ENCODE results near the gene GM2A.

Gene GM2A

GRCh38 chr5:151252762-151253604 lies at the start of gene GM2A:
GM2A (plus strand) TSS chr5:151253185; CDS start chr5:151253217, 32 bp downstream.
- H3K4me1 ChIP-seq = peaks cover 55 to 70% (median 65%) of the 10 kb centered on the region in 10 experiments
- H3K27ac ChIP-seq = peak within 1 kb of the TSS; percentile 68 to 91 (median 85)
- peak within 1 kb of the TSS; percentile 71 to 84 (median 77) for H3K4me3 ChIP-seq

GRCh38 chr5:151204051-151204450 lies 48.9 kb upstream of the GM2A start:
- Histone ChIP-seq H3K27ac (no peak overlapping the region), H3K4me3 (no peak overlapping the region), H3K27me3 (no peaks in the 10 kb centered on the region), H3K4me2 (no peak overlapping the region), H3K9ac (no peak overlapping the region), H3K4me1 (peaks cover 25 to 51% (median 44%) of the 10 kb centered on the region in 10 experiments), H4K20me1 (peaks cover 0 to 32% (median 13%) of the 10 kb centered on the region in 11 experiments; a peak in 13 of 22 replicates), H3K9me3 (replicated peaks in 1 of 11) (no peaks in the 10 kb centered on the region), H3K36me3 (peaks cover 58 to 79% (median 67%) of the 10 kb centered on the region in 11 experiments)
- no peak for TF ChIP-seq Cebpa-rat (IDR thresholded peaks at IDR 0.05)

More at GRCh38 chr5:151252762-151253604, at the start of gene GM2A:
- Histone ChIP-seq H3K27me3 (no peaks in the 10 kb centered on the region), H3K36me3 (peaks cover 0 to 6% (median 0%) of the 10 kb centered on the region in 11 experiments; a peak in 1 of 22 replicates), H3K9ac (peak within 1 kb of the TSS; percentile 74 to 86 (median 83)), H3K9me3 (replicated peaks in 1 of 11) (no peaks in the 10 kb centered on the region), H3K4me2 (peak within 1 kb of the TSS; percentile 89 to 99 (median 98)), H4K20me1 (peaks cover 0 to 21% (median 0%) of the 10 kb centered on the region in 11 experiments; a peak in 3 of 22 replicates)
- peak in 1 of 11 experiments; percentile 17; a peak in 2 of 22 replicates for TF ChIP-seq Cebpa-rat (IDR thresholded peaks at IDR 0.05)

DNA sequence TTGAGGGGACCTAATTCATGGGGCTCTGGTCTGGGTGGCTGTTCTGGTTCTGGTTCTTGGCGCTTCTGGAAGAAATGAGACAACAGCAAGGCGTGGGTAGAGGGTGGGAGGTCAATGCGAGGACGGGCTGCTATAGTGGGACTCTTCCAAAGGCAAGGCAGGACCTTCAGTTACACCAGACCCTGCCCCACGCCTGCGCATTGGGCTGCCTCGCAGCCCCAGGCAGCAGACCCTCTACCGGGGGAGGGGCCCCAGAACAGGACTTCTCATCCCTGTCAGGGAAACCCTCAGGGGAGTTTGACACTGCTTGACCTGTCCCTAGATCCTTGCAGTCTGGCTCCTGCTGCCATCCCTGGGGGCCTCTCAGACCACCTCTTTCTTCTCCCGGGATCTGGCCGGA lies 47.6 kb upstream of the GM2A start:
- no peak overlapping the region for H3K9ac ChIP-seq
- peak overlapping the region in 4 of 11 experiments; percentile 4 to 29 (median 14); a peak in 2 of 22 replicates for H3K27ac ChIP-seq
- peaks cover 0 to 32% (median 16%) of the 10 kb centered on the region in 11 experiments; a peak in 13 of 22 replicates for H4K20me1 ChIP-seq
- H3K27me3 ChIP-seq = no peaks in the 10 kb centered on the region
- no peak for TF ChIP-seq Cebpa-rat (IDR thresholded peaks at IDR 0.05)
- H3K4me1 ChIP-seq = peaks cover 33 to 65% (median 57%) of the 10 kb centered on the region in 10 experiments
- H3K4me2 ChIP-seq = peak overlapping the region in 1 of 11 experiments; percentile 17; a peak in 1 of 22 replicates
- no peaks in the 10 kb centered on the region for H3K9me3 ChIP-seq (replicated peaks in 1 of 11)
- H3K36me3 ChIP-seq = peaks cover 44 to 76% (median 53%) of the 10 kb centered on the region in 11 experiments
- H3K4me3 ChIP-seq = no peak overlapping the region

GRCh38 chr5:151208481-151208914 lies 44.5 kb upstream of the GM2A start:
- peak overlapping the region; percentile 40 to 95 (median 66) for H3K4me2 ChIP-seq
- no peaks in the 10 kb centered on the region for H3K27me3 ChIP-seq
- H3K4me1 ChIP-seq = peaks cover 53 to 84% (median 75%) of the 10 kb centered on the region in 10 experiments

GRCh38 chr5:151212406-151212798 lies 40.6 kb upstream of the GM2A start:
- no peaks in the 10 kb centered on the region for H3K9me3 ChIP-seq (replicated peaks in 1 of 11)
- H3K36me3 ChIP-seq = peaks cover 0 to 42% (median 11%) of the 10 kb centered on the region in 11 experiments; a peak in 11 of 22 replicates
- H3K27me3 ChIP-seq = no peaks in the 10 kb centered on the region
- H3K4me2 ChIP-seq = peak overlapping the region; percentile 86 to 99 (median 95)
- peak overlapping the region; percentile 36 to 88 (median 83); a peak in 19 of 22 replicates for H3K9ac ChIP-seq
- no peak for TF ChIP-seq Cebpa-rat (IDR thresholded peaks at IDR 0.05)
- H3K4me3 ChIP-seq = peak overlapping the region in 8 of 10 experiments; percentile 37 to 62 (median 54); a peak in 16 of 20 replicates
- peaks cover 0 to 12% (median 0%) of the 10 kb centered on the region in 11 experiments; a peak in 3 of 22 replicates for H4K20me1 ChIP-seq
- peaks cover 89 to 99% (median 97%) of the 10 kb centered on the region in 10 experiments for H3K4me1 ChIP-seq
- H3K27ac ChIP-seq = peak overlapping the region in 10 of 11 experiments; percentile 85 to 98 (median 94); a peak in 20 of 22 replicates

More at GRCh38 chr5:151208481-151208914, 44.5 kb upstream of the GM2A start:
- Histone ChIP-seq H4K20me1 (peaks cover 0 to 25% (median 11%) of the 10 kb centered on the region in 11 experiments; a peak in 11 of 22 replicates), H3K36me3 (peaks cover 17 to 50% (median 26%) of the 10 kb centered on the region in 11 experiments), H3K9me3 (replicated peaks in 1 of 11) (no peaks in the 10 kb centered on the region), H3K4me3 (peak overlapping the region in 1 of 10 experiments; percentile 39; a peak in 1 of 20 replicates), H3K9ac (peak overlapping the region in 8 of 11 experiments; percentile 2 to 56 (median 20); a peak in 9 of 22 replicates), H3K27ac (peak overlapping the region; percentile 4 to 79 (median 61))
- TF ChIP-seq Cebpa-rat (IDR thresholded peaks at IDR 0.05) = no peak

DNA sequence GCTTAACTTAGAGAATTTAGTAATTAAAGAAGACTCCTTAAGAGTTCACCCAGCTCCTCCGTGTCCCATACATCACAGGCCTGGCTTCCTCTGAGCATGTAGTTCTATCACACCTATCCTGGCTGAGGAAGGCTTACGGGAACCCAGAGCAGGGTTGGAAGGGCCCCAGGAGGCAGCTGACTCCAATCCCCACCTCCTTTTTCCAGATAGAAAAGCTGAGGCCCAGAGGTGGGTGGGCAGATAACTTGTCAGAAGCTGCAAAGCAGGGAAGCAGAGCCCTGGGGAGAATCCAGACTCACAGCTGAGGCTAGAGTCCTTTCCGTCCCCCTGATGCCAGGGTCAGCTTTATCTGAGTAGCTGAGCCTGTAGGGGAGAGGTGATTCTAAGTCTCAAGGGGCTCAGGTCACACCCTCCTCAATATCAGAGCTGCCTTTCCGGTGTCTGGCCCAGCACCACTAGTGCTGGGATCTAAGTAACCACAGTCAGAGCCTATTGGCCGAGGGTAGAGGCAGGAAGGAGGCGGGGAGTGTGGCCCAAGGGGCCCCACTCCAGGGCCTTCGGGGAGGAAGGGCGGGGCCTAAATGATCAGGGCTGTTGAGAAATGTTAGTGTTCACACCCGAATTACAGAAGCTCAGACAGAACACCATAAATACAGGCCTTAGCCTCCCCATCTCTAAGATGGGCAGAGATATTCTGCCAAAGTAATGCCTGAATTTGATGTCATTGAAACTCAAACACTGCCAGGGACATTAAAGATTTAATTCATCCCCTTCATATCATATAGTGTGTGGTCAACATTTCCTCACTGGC lies 39.0 kb upstream of the GM2A start:
- H3K4me3 ChIP-seq = peak overlapping the region; percentile 35 to 62 (median 54); a peak in 19 of 20 replicates
- peaks cover 90 to 99% (median 97%) of the 10 kb centered on the region in 10 experiments for H3K4me1 ChIP-seq
- H3K9me3 ChIP-seq (replicated peaks in 1 of 11) = no peaks in the 10 kb centered on the region
- H3K4me2 ChIP-seq = peak overlapping the region; percentile 86 to 99 (median 95)
- peaks cover 0 to 3% (median 0%) of the 10 kb centered on the region in 11 experiments; a peak in 2 of 22 replicates for H4K20me1 ChIP-seq
- TF ChIP-seq Cebpa-rat (IDR thresholded peaks at IDR 0.05) = peak in 8 of 11 experiments; percentile 28 to 86 (median 56); a peak in 11 of 22 replicates
- H3K27ac ChIP-seq = peak overlapping the region; percentile 76 to 98 (median 93)
- H3K9ac ChIP-seq = peak overlapping the region; percentile 77 to 88 (median 83)
- H3K27me3 ChIP-seq = no peaks in the 10 kb centered on the region
- H3K36me3 ChIP-seq = peaks cover 0 to 47% (median 14%) of the 10 kb centered on the region in 11 experiments; a peak in 11 of 22 replicates

- H3K27me3 ChIP-seq = no peaks in the 10 kb centered on the region
- peak overlapping the region in 8 of 10 experiments; percentile 35 to 57 (median 49); a peak in 15 of 20 replicates for H3K4me3 ChIP-seq
- peak; percentile 62 to 92 (median 83) for TF ChIP-seq Cebpa-rat (IDR thresholded peaks at IDR 0.05)
- peak overlapping the region; percentile 86 to 99 (median 95) for H3K4me2 ChIP-seq
- peaks cover 0 to 49% (median 14%) of the 10 kb centered on the region in 11 experiments; a peak in 11 of 22 replicates for H3K36me3 ChIP-seq
- H3K4me1 ChIP-seq = peaks cover 92 to 99% (median 98%) of the 10 kb centered on the region in 10 experiments
- peak overlapping the region; percentile 74 to 98 (median 93) for H3K27ac ChIP-seq
- no peaks in the 10 kb centered on the region for H3K9me3 ChIP-seq (replicated peaks in 1 of 11)
- H4K20me1 ChIP-seq = peaks cover 0 to 7% (median 0%) of the 10 kb centered on the region in 11 experiments; a peak in 3 of 22 replicates
- peak overlapping the region; percentile 70 to 88 (median 83) for H3K9ac ChIP-seq
Measured at GRCh38 chr5:151214614-151215545, 38.1 kb upstream of the GM2A start.
